GM21360 (cell line): ENCODE results near the gene HHEX.
"Not testable (repeated sequence)": the region's sequence is repeated elsewhere in the genome, so short reads cannot be mapped to it uniquely, and the experiment has no call there.

Experiments
- ATAC-seq: cut with Tn5 transposase; IDR thresholded peaks from one replicate; pipeline ENCODE4 v1.9.1; 2021; ENCODE audit warnings: mild to moderate bottlenecking, moderate library complexity; ENCODE audit not compliant: unreplicated experiment

HHEX gene

DNA sequence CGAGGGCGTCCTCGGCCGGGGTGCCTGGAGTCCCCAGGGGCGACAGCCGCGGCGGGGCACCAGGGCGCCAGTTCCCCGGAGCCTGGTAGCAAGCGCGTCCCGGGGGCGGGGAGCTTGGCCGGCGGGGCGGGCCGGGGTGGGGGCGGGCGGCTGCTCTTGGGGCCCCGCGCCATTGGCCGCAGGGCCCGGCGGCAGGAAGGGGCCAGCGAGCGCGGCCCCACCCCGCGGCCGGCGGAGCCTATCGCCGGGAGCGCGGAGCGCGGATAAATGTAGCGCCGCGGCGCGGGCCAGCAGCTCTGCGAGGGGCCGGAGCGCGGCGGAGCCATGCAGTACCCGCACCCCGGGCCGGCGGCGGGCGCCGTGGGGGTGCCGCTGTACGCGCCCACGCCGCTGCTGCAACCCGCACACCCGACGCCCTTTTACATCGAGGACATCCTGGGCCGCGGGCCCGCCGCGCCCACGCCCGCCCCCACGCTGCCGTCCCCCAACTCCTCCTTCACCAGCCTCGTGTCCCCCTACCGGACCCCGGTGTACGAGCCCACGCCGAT lies at the start of gene HHEX:
Gene HHEX, plus strand, starts transcription at position 293 of the 548 bp plus-strand sequence. Its CDS starts 32 bp downstream, at position 325.
- no peak for ATAC-seq

GRCh38 chr10:92640107-92640506 lies 49.6 kb upstream of the HHEX start:
- ATAC-seq = no peak

GRCh38 chr10:92641492-92641891 lies 48.3 kb upstream of the HHEX start:
- no peak for ATAC-seq

GRCh38 chr10:92644921-92645320 lies 44.8 kb upstream of the HHEX start:
- no peak for ATAC-seq

DNA sequence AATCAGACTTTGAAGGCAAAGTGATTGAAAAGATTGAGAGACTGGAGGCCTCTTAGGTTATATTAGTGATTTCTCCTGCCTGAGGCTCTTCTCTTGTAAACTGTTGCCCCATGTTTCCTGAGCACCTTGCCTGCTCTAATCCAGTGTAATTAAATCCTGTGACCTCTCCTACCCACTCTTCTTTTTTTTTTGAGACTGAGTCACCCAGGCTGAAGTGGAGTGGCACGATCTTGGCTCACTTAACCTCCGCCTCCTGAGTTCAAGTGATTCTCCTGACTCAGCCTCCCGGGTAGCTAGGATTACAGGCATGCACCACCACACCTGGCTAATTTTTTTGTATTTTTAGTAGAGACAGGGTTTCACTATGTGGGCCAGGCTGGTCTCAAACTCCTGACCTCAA lies 38.9 kb upstream of the HHEX start:
- ATAC-seq = not testable (repeated sequence)

- ATAC-seq = no peak
Measured at GRCh38 chr10:92655426-92655825, 34.3 kb upstream of the HHEX start.

- ATAC-seq = no peak
Measured at GRCh38 chr10:92656266-92656961, 33.3 kb upstream of the HHEX start.

DNA sequence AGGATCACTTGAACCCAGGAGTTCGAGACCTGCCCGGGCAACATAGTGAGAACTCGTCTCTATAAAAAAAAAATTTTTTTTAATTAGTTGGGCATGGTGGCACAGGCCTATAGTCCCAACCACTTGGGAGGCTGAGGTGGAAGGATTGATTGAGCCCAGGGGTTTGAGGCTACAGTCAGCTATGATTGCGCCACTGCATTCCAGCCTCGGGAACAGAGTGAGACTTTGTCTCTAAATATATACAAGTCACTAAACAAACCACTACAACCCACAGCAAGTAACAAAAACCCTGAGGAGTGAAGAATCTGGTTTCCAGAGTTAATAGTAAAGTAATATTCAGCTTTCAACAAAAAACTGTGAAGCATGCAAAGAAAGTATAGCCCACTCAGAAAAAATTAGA lies 32.7 kb upstream of the HHEX start:
- no peak for ATAC-seq

- ATAC-seq = no peak
Measured at GRCh38 chr10:92662848-92663247, 26.9 kb upstream of the HHEX start.

DNA sequence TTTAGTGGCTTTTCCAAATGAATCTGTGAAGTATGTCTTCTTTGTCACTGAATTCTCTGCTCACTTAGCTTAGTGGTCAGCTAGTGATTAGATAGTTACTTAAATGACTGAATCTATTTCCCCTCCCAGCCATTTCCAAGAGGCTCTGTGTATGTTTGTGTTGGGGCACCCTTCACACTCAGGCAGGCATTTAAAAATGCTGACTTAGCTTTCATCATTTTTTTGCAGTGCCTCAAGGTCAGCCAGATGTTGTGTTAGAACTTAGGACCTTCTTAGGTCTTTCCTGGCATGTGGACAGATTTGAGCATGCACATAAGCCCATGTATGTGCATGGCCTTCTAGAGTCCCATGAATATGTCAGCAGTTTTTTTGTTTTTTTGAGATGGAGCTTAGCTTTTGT lies 25.4 kb upstream of the HHEX start:
- ATAC-seq = no peak

DNA sequence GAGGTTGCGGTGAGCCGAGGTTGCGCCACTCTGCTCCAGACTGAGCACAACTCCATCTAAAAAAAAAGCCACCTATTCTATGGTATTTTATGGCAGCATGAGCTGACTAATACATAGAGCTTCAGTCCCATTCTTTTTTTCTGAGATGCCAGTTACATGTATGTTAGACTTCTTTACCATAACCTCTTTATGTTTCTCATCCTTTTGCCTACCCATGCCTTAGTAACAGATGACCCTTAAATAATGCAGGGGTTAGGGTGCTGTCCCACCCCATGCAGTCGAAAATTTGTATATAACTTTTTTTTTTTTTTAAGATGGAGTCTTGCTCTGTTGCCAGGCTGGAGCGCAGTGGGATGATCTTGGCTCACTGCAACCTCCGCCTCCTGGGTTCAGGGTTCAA lies 22.7 kb upstream of the HHEX start:
- no peak for ATAC-seq

- ATAC-seq = no peak
Measured at GRCh38 chr10:92677708-92678107, 12.0 kb upstream of the HHEX start.

DNA sequence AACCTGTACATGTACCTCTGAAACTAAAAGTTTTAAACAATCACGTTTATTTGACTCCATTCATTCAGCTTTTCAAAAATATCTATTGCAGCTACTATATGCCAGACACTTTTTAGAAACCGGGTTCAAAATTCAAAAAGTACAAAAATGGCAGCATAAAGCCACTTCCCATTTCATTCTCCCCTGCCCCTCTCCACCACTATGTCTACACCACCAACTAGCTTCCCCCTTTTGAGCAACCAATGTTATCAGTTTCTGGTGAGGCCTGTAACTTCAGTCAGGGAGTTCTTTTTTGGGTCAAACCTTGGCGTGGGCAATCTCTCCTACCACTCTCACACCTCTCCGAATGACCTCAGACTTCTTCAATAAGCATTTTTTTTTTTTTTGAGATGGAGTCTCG lies 11.5 kb upstream of the HHEX start:
- ATAC-seq = no peak

DNA sequence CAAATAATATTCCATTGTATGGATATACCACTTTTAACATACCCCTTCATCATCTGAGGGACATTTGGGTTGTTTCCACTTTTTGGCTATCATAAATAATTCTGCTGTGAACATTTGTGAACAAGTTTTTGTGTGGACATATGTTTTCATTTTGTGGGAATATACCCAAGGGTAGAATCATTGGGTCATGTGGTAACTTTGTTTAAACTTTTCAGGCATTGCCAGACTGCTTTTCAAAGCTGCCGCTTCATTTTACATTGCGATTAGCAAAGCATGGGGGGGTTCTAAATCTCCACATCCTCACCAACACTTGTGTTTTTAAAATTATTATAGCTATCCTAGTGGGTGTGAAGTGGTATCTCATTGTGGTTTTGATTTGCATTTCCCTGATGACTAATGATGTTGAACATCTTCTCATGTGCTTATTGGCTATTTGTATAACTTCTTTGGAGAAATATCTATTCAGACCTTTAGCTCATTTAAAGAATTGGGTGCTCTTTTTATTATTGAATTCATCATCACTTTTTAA lies 8.4 kb upstream of the HHEX start:
- ATAC-seq = no peak

DNA sequence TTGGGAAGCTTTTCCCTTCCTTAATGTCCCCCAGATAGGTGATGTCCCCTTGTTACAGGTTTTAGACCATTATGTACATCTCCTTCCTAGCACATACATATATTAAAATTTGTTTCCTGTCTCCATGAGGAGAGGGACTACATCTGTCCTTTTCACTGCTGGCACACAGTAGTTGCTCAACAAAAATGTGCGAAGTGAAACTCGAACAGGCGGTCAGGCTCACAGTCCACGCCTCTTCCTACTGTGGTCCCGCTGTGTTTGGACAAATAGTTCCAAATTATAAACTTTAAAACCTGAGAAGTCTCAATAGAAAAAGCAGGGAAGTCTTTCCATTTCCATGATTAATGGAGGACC lies 1.2 kb upstream of the HHEX start:
- ATAC-seq = no peak

GRCh38 chr10:92688927-92689662 lies 660 bp upstream of the HHEX start:
- no peak for ATAC-seq

- no peak for ATAC-seq
Measured at GRCh38 chr10:92690211-92690914, 608 bp downstream of the HHEX start.

DNA sequence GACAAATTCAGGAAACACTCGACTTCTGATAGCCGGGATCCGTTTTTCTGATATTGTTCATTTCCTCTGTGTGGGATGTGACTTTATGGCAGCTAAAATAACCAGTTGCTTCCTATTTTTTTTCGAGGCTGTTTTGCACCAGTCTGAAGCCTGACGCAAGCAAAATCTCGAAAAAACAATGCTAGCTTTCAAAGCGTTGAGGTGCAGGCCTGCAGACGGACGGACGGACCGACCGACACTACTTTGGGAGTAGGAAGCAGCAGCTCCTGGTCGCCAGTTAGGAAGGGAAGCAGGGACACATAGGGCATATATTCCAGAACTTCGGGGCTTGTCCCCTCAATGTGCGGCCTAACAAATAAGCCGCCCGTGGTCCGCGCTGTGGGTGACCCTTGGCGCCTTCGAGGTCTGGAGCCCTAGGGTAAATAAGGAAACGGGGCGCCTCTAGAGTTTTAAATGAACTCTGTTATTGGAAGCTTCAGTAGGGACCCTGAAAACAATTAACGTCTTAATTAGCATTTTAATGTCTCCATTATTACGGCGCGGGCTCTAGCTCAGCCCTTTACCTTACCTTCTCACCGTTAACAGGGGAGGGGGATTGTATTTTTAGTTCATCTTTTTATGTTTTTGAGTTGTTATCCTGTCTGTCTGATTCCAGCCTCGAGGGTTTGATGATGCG lies 1.3 kb downstream of the HHEX start:
- no peak for ATAC-seq

GRCh38 chr10:92691591-92692079 lies 1.9 kb downstream of the HHEX start:
- no peak for ATAC-seq

- no peak for ATAC-seq
Measured at GRCh38 chr10:92692080-92692671, 2.4 kb downstream of the HHEX start.
